Neural crest cell (in vitro differentiated cells): Measurements from ENCODE around the gene FAHD1. TPM values are rescaled to one million over a fixed set of nuclear protein-coding genes. Genes with fewer than 3 reads are reported as not detected.

Experiments
- DNase-seq: peaks from one replicate; pipeline ENCODE4 v3.0.0; 2021; ENCODE audit warnings: low read depth, mixed read lengths, low spot score
- H3K27ac Mint-ChIP-seq: one replicate; pipeline ENCODE4 v1.8.0; 2021; ENCODE audit warnings: mild to moderate bottlenecking, mixed read lengths; ENCODE audit not compliant: unreplicated experiment
- H3K27me3 Mint-ChIP-seq: 2 replicates; pipeline ENCODE4 v1.8.0; 2021; ENCODE audit warnings: low read depth, mild to moderate bottlenecking, mixed read lengths
- H3K36me3 Mint-ChIP-seq: 2 replicates; pipeline ENCODE4 v1.8.0; 2021; ENCODE audit warnings: low read depth, mild to moderate bottlenecking, mixed read lengths
- H3K4me1 Mint-ChIP-seq: 2 replicates; pipeline ENCODE4 v1.8.0; 2021; ENCODE audit warnings: mixed read lengths
- H3K4me3 Mint-ChIP-seq: one replicate; pipeline ENCODE4 v1.8.0; 2021; ENCODE audit warnings: mild to moderate bottlenecking, mixed read lengths
- H3K9me3 Mint-ChIP-seq: 2 replicates; pipeline ENCODE4 v1.8.0; 2021; ENCODE audit warnings: mixed read lengths
- CTCF ChIP-seq: fragments of 200-600 bp; sonication (generic); conservative IDR thresholded peaks from 2 replicates; pipeline ENCODE4 v1.5.0; 2021; ENCODE audit warnings: antibody characterized with exemption, mild to moderate bottlenecking
- total RNA-seq: library from RNA; stranded (reverse); gene quantifications from 2 replicates; pipeline ENCODE4 v1.2.1, GENCODE V29; 2021

The FAHD1 gene
- total RNA-seq, 1 donor from 2014 or later = 27.2 TPM

GRCh38 chr16:1791256-1791942 is 35.6 kb upstream of the FAHD1 start:
- Mint-ChIP-seq H3K27me3 (no peaks in the 10 kb centered on the region), H3K36me3 (no peaks in the 10 kb centered on the region), H3K27ac (no peak overlapping the region), H3K9me3 (no peaks in the 10 kb centered on the region), H3K4me1 (no peaks in the 10 kb centered on the region), H3K4me3 (no peak overlapping the region)
- no peak for TF ChIP-seq CTCF
- DNase-seq = no peak

GRCh38 chr16:1791943-1792812 is 34.8 kb upstream of the FAHD1 start:
- Mint-ChIP-seq H3K36me3 (peaks cover 4% of the 10 kb centered on the region), H3K4me3 (no peak overlapping the region), H3K27me3 (no peaks in the 10 kb centered on the region), H3K9me3 (no peaks in the 10 kb centered on the region), H3K27ac (no peak overlapping the region), H3K4me1 (no peaks in the 10 kb centered on the region)
- DNase-seq = no peak
- TF ChIP-seq CTCF = no peak

- Mint-ChIP-seq H3K4me1 (no peaks in the 10 kb centered on the region), H3K27ac (no peak overlapping the region), H3K36me3 (peaks cover 5% of the 10 kb centered on the region), H3K27me3 (no peaks in the 10 kb centered on the region), H3K4me3 (no peak overlapping the region), H3K9me3 (no peaks in the 10 kb centered on the region)
- DNase-seq = no peak
- no peak for TF ChIP-seq CTCF
Observed at GRCh38 chr16:1792836-1793577, 34.0 kb upstream of the FAHD1 start.

- no peak for TF ChIP-seq CTCF
- H3K27ac Mint-ChIP-seq = no peak within 1 kb of the TSS
- H3K4me1 Mint-ChIP-seq = no peaks in the 10 kb centered on the region
- H3K4me3 Mint-ChIP-seq = no peak within 1 kb of the TSS
- H3K9me3 Mint-ChIP-seq = no peaks in the 10 kb centered on the region
- H3K27me3 Mint-ChIP-seq = no peaks in the 10 kb centered on the region
- H3K36me3 Mint-ChIP-seq = peaks cover 6% of the 10 kb centered on the region
- DNase-seq = no peak
Observed at GRCh38 chr16:1793578-1794220, 33.3 kb upstream of the FAHD1 start, which contains the start of gene IGFALS. Gene IGFALS (minus strand): TSS chr16:1793705. CDS start chr16:1793652, 53 bp downstream.
